GM19372 (cell line): ENCODE data around the gene BTBD1.
"Not testable (repeated sequence)": the region's sequence is repeated elsewhere in the genome, so short reads cannot be mapped to it uniquely, and the experiment has no call there.

Experiments
- ATAC-seq: cut with Tn5 transposase; IDR thresholded peaks from one replicate; pipeline ENCODE4 v1.9.1; 2021; ENCODE audit warnings: mild to moderate bottlenecking, low read depth, moderate library complexity; ENCODE audit not compliant: unreplicated experiment

Gene BTBD1

DNA sequence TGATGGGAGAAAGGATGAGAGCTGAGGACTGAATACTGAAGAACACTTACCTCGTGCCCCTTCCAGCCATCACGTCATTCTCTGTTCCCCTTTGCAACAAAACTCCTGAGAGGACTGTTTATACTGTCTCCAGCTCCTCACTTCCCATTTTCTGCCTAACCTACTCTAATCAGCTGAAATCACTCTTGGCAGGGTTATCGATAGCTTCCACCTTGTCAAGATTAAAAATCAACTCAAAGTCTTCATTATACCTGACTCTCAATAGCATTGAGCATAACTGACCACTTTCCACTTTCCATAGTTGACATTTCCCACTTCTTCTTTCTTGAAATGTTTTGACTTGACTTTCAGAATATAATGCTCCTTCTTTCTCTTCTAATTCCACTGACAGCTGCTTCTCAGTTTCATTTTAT is 4.3 kb downstream of the BTBD1 start:
- ATAC-seq = peak; percentile 26

- no peak for ATAC-seq
Measured at GRCh38 chr15:83061680-83062079, 5.4 kb downstream of the BTBD1 start.

- ATAC-seq = no peak
Measured at GRCh38 chr15:83057696-83058376, 9.2 kb downstream of the BTBD1 start.

DNA sequence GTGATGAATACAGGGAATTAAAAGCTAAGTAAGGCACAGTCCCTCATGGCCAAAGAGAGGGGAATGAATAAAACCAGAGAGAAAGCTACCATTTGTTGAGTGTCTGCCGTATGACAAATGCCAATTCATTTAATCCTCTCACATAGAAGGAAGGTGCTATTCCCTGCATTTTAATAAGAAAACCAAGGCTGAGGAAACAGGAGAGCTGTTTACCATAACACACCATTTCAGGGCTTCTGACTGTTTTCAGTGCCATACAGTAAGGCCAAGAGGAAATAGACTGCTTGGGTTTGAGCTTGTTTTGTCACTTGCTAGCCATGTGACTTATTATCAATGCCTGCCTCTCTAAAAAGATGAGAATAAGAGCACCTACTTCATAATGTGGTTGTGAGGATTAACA is 10.1 kb downstream of the BTBD1 start:
- ATAC-seq = no peak

DNA sequence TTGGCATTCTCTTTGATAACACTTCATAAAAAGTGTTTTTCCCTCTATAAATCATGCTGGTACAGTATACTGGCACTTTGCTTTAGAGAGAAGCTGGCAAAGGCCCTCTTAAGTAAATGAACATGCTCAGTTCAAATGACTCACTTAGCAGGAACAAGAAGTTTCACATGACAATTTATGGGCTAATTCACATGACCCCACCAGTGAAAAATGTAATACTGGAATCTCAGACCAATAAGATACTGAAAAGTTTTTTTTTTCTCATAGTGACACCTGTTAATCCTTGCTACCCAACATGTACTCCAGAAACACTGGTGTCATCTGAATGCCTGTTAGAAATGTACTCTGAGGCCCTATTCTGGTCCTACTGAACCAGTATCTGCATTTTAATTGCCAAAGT is 13.9 kb downstream of the BTBD1 start:
- no peak for ATAC-seq

DNA sequence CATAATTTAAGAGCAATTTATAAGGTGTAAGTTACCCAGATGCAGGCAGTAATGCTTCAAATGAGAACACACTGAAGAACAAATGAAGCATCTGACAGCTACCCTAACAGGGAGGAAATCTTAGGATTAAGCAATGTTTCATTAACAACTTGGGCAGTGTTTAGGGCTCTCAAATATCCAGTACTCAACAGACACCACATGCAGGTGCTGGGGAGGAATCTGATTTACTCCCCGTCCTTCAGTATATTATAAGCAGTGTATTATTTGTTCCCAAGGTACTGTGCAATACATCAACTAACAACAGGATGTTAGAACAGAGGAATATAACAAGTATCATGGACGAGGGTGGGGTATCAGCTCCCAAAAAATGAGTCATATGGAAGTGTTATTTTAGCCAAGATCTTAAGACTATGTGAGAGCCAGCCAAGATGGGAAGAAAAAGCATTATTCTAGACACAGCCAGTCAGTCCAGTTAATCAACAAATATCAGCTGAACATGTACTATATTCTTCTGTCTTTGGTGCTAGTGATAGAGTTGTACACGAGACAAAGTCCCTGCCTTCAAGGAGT is 20.4 kb downstream of the BTBD1 start:
- no peak for ATAC-seq

GRCh38 chr15:83044156-83044555 is 22.9 kb downstream of the BTBD1 start:
- no peak for ATAC-seq

DNA sequence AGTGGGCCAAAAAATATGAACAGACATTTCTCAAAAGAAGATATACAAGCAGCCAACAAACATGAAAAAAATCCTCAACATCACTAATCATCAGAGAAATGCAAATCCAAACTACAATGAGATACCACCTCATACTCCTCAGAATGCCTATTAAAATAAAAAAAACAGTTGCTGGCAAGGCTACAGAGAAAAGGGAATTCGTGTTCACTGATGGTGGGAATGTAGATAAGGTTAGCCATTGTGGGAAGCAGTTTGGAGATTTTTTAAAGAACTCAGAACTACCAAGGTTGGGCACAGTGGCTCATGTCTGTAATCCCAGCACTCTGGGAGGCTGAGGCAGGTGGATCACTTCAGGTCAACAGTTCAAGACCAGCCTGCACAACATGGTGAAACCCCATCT is 27.8 kb downstream of the BTBD1 start:
- ATAC-seq = no peak

DNA sequence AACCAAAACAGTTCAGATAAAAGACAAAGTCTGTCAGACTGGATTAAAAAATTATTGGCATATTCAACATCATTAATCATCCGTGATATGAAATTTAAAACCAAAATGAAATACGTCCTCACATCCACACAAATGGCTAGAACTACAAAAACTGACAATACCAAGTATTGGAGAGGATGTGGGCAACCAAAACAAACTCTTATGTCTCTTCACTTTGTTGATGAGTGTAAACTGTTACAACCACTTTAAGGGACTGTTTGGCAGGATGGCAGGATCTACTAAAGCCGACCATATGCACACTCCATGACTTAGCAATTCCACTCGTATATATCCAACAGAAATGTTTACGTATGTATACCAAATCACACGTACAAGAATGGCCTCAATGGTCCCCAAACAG is 30.8 kb downstream of the BTBD1 start:
- no peak for ATAC-seq

GRCh38 chr15:83031234-83031633 is 35.8 kb downstream of the BTBD1 start:
- not testable (repeated sequence) for ATAC-seq

DNA sequence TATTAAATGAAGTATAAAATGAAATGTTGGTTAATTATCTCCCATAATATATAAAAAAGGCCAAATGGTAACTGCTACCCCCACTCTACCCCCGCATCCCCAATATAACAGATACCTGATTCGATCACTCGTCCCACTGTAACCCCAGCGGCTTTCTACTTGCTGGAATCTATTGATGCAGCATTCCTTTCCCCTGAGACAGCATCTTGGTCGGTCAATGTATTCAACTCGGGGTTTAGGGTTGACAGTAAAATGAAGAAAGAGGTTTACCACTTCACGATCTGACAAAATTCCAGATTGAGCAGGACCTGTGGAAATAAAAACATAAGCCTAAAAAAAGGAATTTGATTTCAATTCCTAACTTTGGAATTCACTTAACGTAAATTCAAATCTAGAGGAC is 37.0 kb downstream of the BTBD1 start:
- ATAC-seq = no peak

DNA sequence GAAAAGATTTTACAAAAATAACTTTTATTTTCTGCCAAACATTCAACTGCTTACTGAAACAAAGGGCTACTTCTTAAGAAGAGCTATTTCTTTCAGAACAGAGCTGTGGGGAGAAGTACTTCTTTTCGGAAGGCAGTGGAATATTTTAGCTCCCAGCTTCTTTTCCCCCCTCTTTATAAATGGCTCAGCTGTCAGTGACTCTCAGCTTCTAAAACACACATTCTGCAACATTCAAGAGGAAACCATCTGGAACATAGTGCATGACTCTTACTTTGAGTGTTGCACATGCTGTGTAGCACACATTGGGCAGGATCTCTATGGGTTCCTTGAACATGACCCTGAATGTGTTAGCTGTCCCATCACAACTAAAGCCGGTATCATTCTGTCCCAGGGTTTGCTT is 48.6 kb downstream of the BTBD1 start:
- ATAC-seq = no peak

DNA sequence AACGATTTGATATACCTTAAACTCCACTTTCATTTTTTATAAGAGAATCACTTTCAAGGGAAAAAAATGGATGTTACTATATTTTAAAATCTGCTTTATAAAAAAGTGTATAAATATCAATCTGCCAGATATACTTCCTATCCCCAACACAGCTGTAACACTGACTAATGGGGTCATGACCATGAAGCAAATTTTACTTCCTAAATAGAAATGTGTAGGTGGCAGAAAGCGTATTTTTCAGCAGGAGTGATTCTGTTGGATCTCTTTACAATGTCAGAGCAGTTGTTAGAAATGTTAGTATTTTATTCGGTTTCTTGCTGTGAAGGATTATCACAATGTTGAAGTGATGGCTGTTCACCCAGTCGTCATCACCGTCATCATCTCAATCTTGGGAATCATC is 50.1 kb downstream of the BTBD1 start:
- ATAC-seq = no peak

- ATAC-seq = no peak
Measured at GRCh38 chr15:83015361-83015760, 51.7 kb downstream of the BTBD1 start.

GRCh38 chr15:83014205-83014653 is 52.8 kb downstream of the BTBD1 start:
- ATAC-seq = no peak

GRCh38 chr15:83012636-83013035 is 54.4 kb downstream of the BTBD1 start:
- no peak for ATAC-seq

- no peak for ATAC-seq
Measured at GRCh38 chr15:83012076-83012426, 55.0 kb downstream of the BTBD1 start.

GRCh38 chr15:83011271-83012075 is 55.6 kb downstream of the BTBD1 start, which contains the start of gene C15orf40:
TSS of gene C15orf40 (minus strand) at chr15:83011639. CDS start at chr15:83011607, 32 bp downstream.
- ATAC-seq = peak; percentile 91

- peak; percentile 48 for ATAC-seq
Measured at GRCh38 chr15:83010709-83011270, 56.3 kb downstream of the BTBD1 start.

DNA sequence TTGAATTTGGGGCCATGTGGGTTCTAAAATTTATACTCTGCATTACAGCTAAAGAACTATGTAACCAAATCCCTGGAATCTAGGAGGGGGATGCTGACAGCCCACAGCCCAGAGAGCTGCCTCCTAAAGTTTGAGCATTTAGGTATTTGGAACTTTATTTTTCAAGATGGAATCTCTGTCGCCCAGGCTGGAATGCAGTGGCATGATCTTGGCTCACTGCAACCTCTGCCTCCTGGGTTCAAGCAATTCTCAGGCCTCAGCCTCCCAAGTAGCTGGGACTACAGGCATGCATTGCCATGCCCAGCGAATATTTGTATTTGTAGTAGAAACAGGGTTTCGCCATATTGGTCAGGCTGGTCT is 66.4 kb downstream of the BTBD1 start:
- not testable (repeated sequence) for ATAC-seq

DNA sequence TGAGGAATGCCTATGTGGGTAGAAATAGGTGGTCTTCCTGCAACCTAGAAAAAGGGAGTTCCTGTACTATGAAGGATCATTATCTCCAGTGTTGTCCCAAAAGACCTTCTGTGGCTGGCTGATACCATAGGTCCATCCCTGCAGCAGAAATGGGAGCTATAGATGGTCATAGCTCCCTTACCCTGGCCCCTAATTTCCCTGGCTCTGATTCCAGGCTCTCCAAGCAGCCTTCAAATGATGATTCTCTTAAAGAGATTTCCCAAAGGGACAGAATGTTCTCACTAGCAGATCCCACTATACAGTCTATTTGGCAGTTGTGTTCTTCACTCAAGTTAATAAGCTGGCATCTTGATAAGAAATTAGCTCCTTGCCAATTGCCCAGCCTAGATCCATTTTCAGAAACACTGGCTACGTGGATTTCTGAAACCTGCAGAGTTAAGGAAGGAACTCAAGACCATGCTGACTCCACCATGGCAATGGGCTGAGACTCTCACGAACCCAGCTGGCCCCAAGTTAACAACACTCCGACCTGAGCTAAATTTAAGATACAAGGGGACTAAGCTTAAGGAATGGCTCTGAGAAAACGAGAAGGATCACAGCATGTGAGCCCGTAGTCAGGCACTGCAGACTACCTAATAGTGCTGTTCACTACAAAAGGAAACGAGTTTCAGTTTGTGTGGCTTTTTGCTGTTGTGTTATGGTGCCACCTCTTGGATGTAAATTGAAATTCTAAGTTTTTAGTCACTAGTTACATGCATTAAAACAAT is 67.0 kb downstream of the BTBD1 start:
- peak; percentile 75 for ATAC-seq
